ENCODE results near the gene CTSZ. TPM values are rescaled to one million over a fixed set of nuclear protein-coding genes. Genes with fewer than 3 reads are reported as not detected.

CTSZ gene
- total and polyA plus RNA-seq, 2 donors (not counting 1 experiment from before 2014, with no cell fraction given) = 285 to 319 TPM

DNA sequence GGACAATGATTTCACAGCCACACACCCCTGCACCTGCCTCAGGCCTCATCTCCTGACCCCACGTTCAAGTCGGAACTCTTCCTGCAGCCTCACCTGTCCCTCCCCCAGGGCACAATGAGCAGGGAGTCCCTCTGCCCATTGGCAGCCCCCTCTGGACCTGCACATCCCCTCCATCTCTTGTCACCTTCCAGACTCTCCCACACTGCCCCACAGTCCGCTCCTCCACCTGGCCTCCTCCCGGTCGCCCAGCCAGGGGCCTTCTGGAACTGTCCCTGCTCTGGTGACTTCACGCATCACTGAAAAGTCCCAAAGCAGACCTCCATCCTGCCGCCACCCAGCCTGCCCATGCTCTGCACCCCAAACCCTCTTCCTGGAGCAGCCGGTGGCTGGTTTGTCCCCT lies 4.7 kb downstream of the CTSZ start:
- CTCF ChIA-PET = interaction anchor here (1.5 kb wide), 1 partner anchor 30 kb away, joined by 5 read pairs; the partner anchor contains the start of gene ATP5F1E
- no peak for DNase-seq
- WGBS (ENCODE audit: insufficient coverage) = 89% methylated on average over 7 of the region's 8 CpGs
- Histone ChIP-seq H3K4me2 (replicated peaks; ENCODE audit: low read depth, low read length, poor library complexity, severe bottlenecking) (peak overlapping the region; percentile 86), H3K9ac (ENCODE audit: low read length) (no peak overlapping the region), H4K20me1 (ENCODE audit: control insufficient read depth, insufficient read depth, low read length, poor library complexity, severe bottlenecking) (peaks cover 69% of the 10 kb centered on the region), H3K4me1 (ENCODE audit: control insufficient read depth in 2 of 2, insufficient read depth in 2 of 2, low read length in 2 of 2) (peaks cover 34 to 51% of the 10 kb centered on the region in 2 donors), H3K36me3 (replicated peaks in 1 of 2; ENCODE audit: control extremely low read depth in 1 of 2, control insufficient read depth in 1 of 2, extremely low read depth in 1 of 2, insufficient read depth in 2 of 2, low read length in 1 of 2) (peaks cover 0 to 60% of the 10 kb centered on the region in 2 experiments), H3K9me3 (ENCODE audit: control extremely low read depth in 1 of 3, control insufficient read depth in 2 of 3, insufficient read depth in 1 of 3, low read length in 2 of 3) (no peaks in the 10 kb centered on the region), H3K79me2 (ENCODE audit: control insufficient read depth, insufficient read depth, low read length) (peaks cover 88% of the 10 kb centered on the region), H3K27ac (ENCODE audit: low read length in 2 of 2) (peak overlapping the region; percentile 97), H3K4me3 (ENCODE audit: control extremely low read depth in 1 of 5, extremely low read depth in 1 of 5, insufficient read depth in 1 of 5, low read depth in 2 of 5, low read length in 4 of 5) (no peak overlapping the region), H2AFZ (ENCODE audit: insufficient read depth, low read depth, low read length, poor library complexity, severe bottlenecking) (no peak overlapping the region), H3K27me3 (replicated peaks in 1 of 4; ENCODE audit: control extremely low read depth in 1 of 4, control insufficient read depth in 3 of 4, insufficient read depth in 4 of 4, low read length in 3 of 4) (no peaks in the 10 kb centered on the region)
- H3K27me3 Mint-ChIP-seq = no peaks in the 10 kb centered on the region
- no peak for ATAC-seq (ENCODE audit: low read depth)
- peak overlapping the region; percentile 96 for H3K4me3 Mint-ChIP-seq
- intact Hi-C loops (cut with micrococcal nuclease) = loop anchor here (10.0 kb wide), 2 partner anchors 1318 to 1608 kb away; partner anchors contain the start of gene RBM38
- TF ChIP-seq, protein P1, sequence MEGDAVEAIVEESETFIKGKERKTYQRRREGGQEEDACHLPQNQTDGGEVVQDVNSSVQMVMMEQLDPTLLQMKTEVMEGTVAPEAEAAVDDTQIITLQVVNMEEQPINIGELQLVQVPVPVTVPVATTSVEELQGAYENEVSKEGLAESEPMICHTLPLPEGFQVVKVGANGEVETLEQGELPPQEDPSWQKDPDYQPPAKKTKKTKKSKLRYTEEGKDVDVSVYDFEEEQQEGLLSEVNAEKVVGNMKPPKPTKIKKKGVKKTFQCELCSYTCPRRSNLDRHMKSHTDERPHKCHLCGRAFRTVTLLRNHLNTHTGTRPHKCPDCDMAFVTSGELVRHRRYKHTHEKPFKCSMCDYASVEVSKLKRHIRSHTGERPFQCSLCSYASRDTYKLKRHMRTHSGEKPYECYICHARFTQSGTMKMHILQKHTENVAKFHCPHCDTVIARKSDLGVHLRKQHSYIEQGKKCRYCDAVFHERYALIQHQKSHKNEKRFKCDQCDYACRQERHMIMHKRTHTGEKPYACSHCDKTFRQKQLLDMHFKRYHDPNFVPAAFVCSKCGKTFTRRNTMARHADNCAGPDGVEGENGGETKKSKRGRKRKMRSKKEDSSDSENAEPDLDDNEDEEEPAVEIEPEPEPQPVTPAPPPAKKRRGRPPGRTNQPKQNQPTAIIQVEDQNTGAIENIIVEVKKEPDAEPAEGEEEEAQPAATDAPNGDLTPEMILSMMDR (IDR thresholded peaks at IDR 0.05) = no peak
- TF ChIP-seq EZH2 (IDR thresholded peaks at IDR 0.05; ENCODE audit: borderline replicate concordance, insufficient read depth, low read depth, low read length, poor library complexity, severe bottlenecking) = no peak
- no peaks in the 10 kb centered on the region for H3K9me3 Mint-ChIP-seq (ENCODE audit: insufficient read depth)
- peaks cover 50% of the 10 kb centered on the region for H3K4me1 Mint-ChIP-seq
- peak overlapping the region; percentile 99 for H3K27ac Mint-ChIP-seq
- POLR2A ChIA-PET = interaction anchor here (0.6 kb wide), 1 partner anchor 8 kb away, joined by 5 read pairs; no protein-coding TSS in a partner anchor

DNA sequence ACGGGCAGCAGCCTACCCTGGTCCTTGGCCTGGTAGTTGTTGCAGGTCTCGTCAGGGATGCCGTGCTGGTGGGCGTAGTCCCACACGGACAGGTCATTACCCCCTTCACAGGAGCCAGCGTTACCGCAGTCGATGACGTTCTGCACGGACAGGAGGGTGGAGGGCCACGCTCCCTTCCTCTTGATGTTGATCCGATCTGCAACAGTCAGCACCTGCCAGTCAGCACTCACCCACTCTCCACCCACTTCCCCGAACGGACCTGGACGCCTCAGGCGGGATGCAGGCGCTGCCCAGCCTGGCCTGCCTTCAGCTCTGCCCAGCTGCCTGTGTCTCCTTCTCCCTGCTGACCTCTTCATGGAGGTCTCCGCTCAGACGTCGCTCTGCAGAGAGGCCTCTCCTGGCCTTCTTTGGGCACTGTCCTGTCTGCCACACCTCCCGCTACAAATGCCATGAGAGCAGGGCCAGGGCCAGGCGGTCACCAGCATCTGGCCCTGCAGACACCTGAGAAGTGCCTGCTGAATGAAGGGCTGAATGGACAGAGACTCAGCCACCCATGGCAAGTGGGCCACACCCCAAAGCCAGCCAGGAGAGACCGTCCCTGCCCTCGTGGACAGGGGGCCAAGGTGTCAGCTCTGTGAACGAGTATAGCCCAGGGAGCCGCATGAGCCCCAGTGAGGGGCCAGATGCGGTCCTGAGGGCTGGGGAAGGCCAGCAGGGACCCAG lies 5.4 kb downstream of the CTSZ start:
- peak overlapping the region; percentile 86 for H3K4me2 ChIP-seq (replicated peaks; ENCODE audit: low read depth, low read length, poor library complexity, severe bottlenecking)
- no peak overlapping the region for H3K4me3 Mint-ChIP-seq
- WGBS (ENCODE audit: insufficient coverage) = 95% methylated on average over 23 of the region's 27 CpGs
- ChIA-PET POLR2A (interaction anchor here (0.6 to 1.3 kb wide), 2 partner anchors 9 to 10 kb away, joined by 3 to 5 read pairs; no protein-coding TSS in a partner anchor), CTCF (no interaction called here)
- H3K27me3 Mint-ChIP-seq = no peaks in the 10 kb centered on the region
- H3K9me3 Mint-ChIP-seq (ENCODE audit: insufficient read depth) = no peaks in the 10 kb centered on the region
- no peaks in the 10 kb centered on the region for H3K9me3 ChIP-seq (ENCODE audit: control extremely low read depth in 1 of 3, control insufficient read depth in 2 of 3, insufficient read depth in 1 of 3, low read length in 2 of 3)
- H3K4me3 ChIP-seq (ENCODE audit: control extremely low read depth in 1 of 5, extremely low read depth in 1 of 5, insufficient read depth in 1 of 5, low read depth in 2 of 5, low read length in 4 of 5) = no peak overlapping the region
- H3K79me2 ChIP-seq (ENCODE audit: control insufficient read depth, insufficient read depth, low read length) = peaks cover 84% of the 10 kb centered on the region
- no peak overlapping the region for H2AFZ ChIP-seq (ENCODE audit: insufficient read depth, low read depth, low read length, poor library complexity, severe bottlenecking)
- DNase-seq (no peak), ATAC-seq (ENCODE audit: low read depth) (no peak)
- H3K9ac ChIP-seq (ENCODE audit: low read length) = no peak overlapping the region
- H4K20me1 ChIP-seq (ENCODE audit: control insufficient read depth, insufficient read depth, low read length, poor library complexity, severe bottlenecking) = peaks cover 75% of the 10 kb centered on the region
- H3K4me1 Mint-ChIP-seq = peaks cover 53% of the 10 kb centered on the region
- H3K27me3 ChIP-seq (replicated peaks in 1 of 4; ENCODE audit: control extremely low read depth in 1 of 4, control insufficient read depth in 3 of 4, insufficient read depth in 4 of 4, low read length in 3 of 4) = no peaks in the 10 kb centered on the region
- peak overlapping the region; percentile 97 for H3K27ac ChIP-seq (ENCODE audit: low read length in 2 of 2)
- peaks cover 0 to 68% of the 10 kb centered on the region in 2 experiments for H3K36me3 ChIP-seq (replicated peaks in 1 of 2; ENCODE audit: control extremely low read depth in 1 of 2, control insufficient read depth in 1 of 2, extremely low read depth in 1 of 2, insufficient read depth in 2 of 2, low read length in 1 of 2)
- peak overlapping the region; percentile 74 for H3K27ac Mint-ChIP-seq
- intact Hi-C loops (cut with micrococcal nuclease) = loop anchor here (10.0 kb wide), 2 partner anchors 1317 to 1607 kb away; partner anchors contain the start of gene RBM38
- H3K4me1 ChIP-seq (ENCODE audit: control insufficient read depth in 2 of 2, insufficient read depth in 2 of 2, low read length in 2 of 2) = peaks cover 34 to 51% of the 10 kb centered on the region in 2 donors
- TF ChIP-seq, protein P1 (IDR thresholded peaks at IDR 0.05) = no peak
- no peak for TF ChIP-seq EZH2 (IDR thresholded peaks at IDR 0.05; ENCODE audit: borderline replicate concordance, insufficient read depth, low read depth, low read length, poor library complexity, severe bottlenecking)
